ENCODE measurements around the gene GAPDH.

Gene GAPDH

DNA sequence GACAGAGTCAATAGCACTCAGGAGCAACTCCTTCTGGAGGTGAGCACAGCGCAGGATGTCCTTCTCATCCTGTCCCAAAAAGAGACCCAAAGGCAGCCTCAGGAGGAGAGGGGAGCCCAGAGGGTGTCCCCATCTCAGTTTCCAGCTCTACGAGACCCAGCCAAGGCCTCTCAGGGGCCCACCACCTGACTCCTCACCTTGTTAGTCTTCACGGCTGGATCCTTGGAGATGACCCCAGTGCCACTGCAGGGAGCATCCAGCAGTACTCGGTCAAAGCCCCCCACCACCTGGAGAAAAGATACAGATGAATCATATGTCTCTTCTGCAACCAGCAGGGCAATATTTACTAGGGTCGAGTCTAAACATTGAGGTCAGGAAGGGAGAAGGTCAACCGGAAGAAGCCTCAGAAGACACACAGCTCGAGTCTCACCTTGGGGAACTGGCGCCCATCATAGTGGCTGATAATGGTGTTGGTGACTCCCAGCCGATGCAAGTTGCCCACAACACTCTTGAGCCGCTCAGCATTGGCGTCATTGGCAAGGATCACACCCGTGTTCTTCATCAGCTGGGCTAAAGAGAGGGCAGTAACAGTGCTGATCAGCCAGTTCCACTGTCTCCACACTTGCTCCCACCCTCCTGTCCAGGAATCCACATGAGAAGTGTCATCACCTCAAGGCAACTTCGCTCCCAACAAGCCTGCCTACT is 26.3 kb downstream of the GAPDH start:
- Mint-ChIP-seq H3K4me3 (no peak overlapping the region), H3K36me3 (ENCODE audit: low read depth) (peaks cover 63% of the 10 kb centered on the region), H3K4me1 (no peaks in the 10 kb centered on the region), H3K27me3 (ENCODE audit: low read depth, poor library complexity) (no peaks in the 10 kb centered on the region), H3K27ac (no peak overlapping the region), H3K9me3 (no peaks in the 10 kb centered on the region)
- TF ChIP-seq, protein P1, sequence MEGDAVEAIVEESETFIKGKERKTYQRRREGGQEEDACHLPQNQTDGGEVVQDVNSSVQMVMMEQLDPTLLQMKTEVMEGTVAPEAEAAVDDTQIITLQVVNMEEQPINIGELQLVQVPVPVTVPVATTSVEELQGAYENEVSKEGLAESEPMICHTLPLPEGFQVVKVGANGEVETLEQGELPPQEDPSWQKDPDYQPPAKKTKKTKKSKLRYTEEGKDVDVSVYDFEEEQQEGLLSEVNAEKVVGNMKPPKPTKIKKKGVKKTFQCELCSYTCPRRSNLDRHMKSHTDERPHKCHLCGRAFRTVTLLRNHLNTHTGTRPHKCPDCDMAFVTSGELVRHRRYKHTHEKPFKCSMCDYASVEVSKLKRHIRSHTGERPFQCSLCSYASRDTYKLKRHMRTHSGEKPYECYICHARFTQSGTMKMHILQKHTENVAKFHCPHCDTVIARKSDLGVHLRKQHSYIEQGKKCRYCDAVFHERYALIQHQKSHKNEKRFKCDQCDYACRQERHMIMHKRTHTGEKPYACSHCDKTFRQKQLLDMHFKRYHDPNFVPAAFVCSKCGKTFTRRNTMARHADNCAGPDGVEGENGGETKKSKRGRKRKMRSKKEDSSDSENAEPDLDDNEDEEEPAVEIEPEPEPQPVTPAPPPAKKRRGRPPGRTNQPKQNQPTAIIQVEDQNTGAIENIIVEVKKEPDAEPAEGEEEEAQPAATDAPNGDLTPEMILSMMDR (IDR thresholded peaks at IDR 0.05), result no peak
- no peak for DNase-seq

DNA sequence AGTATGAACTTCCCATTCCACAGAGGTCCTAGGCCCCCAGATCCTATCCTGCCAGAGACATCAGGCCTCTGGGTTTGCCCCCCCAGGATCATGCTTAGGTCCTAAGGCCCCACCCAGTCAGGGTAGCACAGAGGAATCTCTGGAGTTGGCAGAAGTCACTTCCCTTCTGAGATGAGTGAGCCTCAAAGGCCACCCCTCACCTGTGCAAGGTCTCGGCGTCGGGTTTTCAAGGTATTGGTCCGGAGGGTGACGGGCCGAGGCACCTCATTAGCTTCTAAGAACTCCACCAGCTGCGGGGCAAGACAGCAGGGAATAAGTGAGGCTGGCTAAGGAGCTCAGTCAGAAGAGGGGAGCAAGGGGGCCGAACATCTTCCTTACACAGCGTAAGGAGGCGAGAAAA is 28.6 kb downstream of the GAPDH start:
- Mint-ChIP-seq H3K27ac (no peak overlapping the region), H3K9me3 (no peaks in the 10 kb centered on the region), H3K36me3 (ENCODE audit: low read depth) (peaks cover 72% of the 10 kb centered on the region), H3K4me3 (no peak overlapping the region), H3K27me3 (ENCODE audit: low read depth, poor library complexity) (no peaks in the 10 kb centered on the region), H3K4me1 (peaks cover 15% of the 10 kb centered on the region)
- DNase-seq, result no peak
- TF ChIP-seq, protein P1 (IDR thresholded peaks at IDR 0.05), result no peak

DNA sequence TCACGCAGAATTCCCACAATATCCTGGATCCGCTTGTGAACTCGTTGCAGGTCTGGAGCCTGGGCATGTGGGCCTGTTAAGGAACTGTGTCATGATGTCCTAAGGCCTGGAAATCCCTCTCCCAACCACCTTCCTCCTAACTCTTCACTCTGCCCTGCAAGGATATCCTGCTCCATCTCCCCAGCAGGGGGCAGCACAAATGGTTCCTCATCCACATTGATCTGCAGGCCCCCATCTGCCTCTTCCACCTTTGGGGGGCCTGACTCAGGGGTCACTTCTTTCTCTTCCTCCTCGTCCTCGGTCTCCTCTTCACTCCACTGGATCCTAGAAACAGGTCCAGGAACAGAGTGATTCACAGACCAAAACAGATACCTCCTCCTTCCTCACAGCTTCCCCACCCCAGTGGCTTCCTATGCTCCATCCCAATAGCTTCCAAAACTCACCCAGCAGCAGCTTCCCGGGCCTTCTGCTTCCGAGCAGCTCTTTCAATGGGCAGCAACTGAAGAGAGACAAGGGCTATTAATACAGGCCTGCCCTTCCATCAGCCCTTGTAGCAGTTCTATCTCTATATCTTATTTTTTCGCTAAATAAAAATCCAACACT is 29.2 kb downstream of the GAPDH start:
- Mint-ChIP-seq H3K36me3 (ENCODE audit: low read depth) (peaks cover 72% of the 10 kb centered on the region), H3K4me3 (no peak overlapping the region), H3K4me1 (peaks cover 22% of the 10 kb centered on the region), H3K27me3 (ENCODE audit: low read depth, poor library complexity) (no peaks in the 10 kb centered on the region), H3K27ac (no peak overlapping the region), H3K9me3 (no peaks in the 10 kb centered on the region)
- peak; percentile 77 for DNase-seq
- TF ChIP-seq, protein P1 (IDR thresholded peaks at IDR 0.05), result peak; percentile 77

DNA sequence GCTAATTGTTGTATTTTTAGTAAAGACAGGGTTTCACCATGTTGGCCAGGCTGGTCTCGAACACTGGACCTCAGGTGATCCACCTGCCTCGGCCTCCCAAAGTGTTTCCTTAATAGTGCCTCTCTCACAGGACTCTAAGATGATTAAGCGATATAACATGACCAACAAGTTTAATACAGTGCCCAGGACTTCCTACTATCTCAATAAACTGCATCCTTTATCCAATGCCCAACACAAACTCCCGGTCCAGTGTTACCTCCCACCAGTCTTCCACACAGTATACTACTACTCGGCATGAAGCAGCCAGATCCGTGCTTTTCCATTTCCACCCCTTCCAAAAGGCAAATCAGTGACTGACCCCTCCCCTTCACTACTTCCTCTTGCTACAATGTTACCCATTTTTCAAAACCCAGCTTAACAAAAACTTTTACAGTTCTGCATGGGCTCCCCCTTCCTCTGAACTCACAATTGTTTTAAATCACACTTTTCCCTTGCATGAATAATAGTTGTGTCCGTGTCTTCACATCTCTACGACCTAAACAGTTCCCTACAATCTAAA is 32.9 kb downstream of the GAPDH start:
- Mint-ChIP-seq H3K36me3 (ENCODE audit: low read depth) (peaks cover 60% of the 10 kb centered on the region), H3K4me1 (peaks cover 28% of the 10 kb centered on the region), H3K9me3 (no peaks in the 10 kb centered on the region), H3K27me3 (ENCODE audit: low read depth, poor library complexity) (no peaks in the 10 kb centered on the region), H3K27ac (peak overlapping the region; percentile 9), H3K4me3 (peak overlapping the region; percentile 99)
- TF ChIP-seq, protein P1 (IDR thresholded peaks at IDR 0.05), result no peak
- DNase-seq, result no peak

DNA sequence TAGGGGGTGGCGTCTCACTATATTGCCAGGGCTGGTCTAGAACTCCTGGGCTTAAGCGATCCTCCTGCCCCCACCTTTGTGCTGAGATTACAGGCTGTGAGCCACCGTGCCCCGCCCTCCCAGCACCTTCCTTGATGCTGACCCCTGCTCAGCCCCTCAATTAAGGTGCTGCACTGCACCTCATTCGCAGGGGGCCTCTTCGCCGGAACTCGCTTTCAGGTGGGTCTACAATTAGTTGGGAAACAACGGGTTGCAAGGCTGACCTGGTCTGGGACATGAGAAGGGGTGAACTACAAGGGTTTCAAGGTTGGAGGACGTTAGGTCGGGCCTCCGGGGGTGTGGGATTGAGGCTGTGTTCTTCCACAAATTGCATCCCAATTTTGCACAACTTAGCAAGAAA is 35.0 kb downstream of the GAPDH start:
- H3K4me3 Mint-ChIP-seq, result peak overlapping the region; percentile 99
- no peaks in the 10 kb centered on the region for H3K27me3 Mint-ChIP-seq (ENCODE audit: low read depth, poor library complexity)
- peak overlapping the region; percentile 51 for H3K27ac Mint-ChIP-seq
- peaks cover 60% of the 10 kb centered on the region for H3K36me3 Mint-ChIP-seq (ENCODE audit: low read depth)
- peaks cover 28% of the 10 kb centered on the region for H3K4me1 Mint-ChIP-seq
- no peaks in the 10 kb centered on the region for H3K9me3 Mint-ChIP-seq
- DNase-seq, result no peak
- TF ChIP-seq, protein P1 (IDR thresholded peaks at IDR 0.05), result no peak
